ENCODE data around the gene PACSIN2.

PACSIN2 gene

GRCh38 chr22:42873356-42873755 lies 141.6 kb downstream of the PACSIN2 start:
- TF ChIP-seq CTCF (IDR thresholded peaks at IDR 0.05): no peak

DNA sequence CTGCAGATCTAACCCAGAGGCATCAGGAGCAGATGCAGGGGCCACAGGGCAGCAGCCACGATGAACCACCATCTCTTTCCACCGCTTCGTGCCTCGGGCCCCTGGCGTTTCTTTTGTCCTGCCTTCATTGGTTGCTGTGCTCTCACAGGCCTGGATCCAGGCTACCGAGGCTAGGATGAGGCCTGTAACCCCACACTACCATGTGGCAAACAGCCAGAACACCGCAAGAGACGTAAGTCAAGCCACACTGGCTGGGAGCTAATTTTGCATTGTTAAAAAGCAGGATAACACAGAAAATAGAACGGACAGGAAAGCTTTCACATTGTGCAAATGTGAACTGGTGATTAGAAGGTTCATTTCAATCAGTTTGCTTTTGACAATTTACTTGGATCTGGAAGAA lies 142.1 kb downstream of the PACSIN2 start:
- TF ChIP-seq CTCF (IDR thresholded peaks at IDR 0.05): no peak

DNA sequence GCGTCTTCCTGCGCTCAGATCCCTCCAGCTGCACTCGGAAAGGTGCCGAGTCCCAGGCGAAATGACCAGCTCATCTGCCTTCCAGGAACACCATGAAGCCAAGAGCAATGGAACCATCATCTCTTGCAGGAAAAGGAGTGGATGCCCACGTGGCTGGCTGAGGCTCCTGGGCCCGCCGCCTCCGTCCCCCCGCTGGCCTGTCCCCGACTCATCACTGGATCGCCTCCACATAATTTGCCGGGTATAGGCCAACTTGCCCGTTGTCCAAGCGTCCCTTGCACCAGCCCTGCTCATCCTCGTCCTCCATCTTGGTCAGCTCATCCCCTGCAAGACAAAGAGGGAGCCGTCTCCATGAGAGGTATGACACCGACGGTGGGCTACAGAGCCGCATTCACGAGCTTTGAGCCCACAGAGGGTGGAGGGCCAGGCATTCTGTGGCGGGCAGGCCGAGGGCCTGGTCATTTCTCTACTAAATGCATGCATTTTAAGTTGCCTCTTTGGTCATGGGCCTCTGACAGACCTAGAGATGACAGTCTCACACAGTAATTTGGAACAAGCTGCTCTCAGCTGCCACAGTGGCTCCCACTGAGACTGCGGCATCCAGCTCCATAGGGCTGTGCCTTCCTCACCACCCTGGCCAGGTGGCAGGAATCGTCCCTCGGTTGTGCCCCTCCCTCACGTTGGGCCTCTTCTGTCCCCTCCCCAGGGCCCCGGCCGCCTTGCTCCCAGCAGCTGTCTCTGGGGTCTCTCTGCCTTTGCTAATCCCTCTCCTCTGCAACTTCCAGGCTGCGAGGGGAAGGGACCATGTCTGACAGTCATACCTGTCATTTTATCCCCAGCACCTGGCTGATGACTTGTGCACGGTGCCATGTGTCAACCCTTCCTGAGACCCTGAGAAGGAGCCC lies 143.6 kb downstream of the PACSIN2 start:
- no peak for TF ChIP-seq CTCF (IDR thresholded peaks at IDR 0.05)

- TF ChIP-seq CTCF (IDR thresholded peaks at IDR 0.05): no peak
Measured at GRCh38 chr22:42869888-42870480, 145.0 kb downstream of the PACSIN2 start.

- TF ChIP-seq CTCF (IDR thresholded peaks at IDR 0.05): no peak
Measured at GRCh38 chr22:42869463-42869862, 145.5 kb downstream of the PACSIN2 start.

- no peak for TF ChIP-seq CTCF (IDR thresholded peaks at IDR 0.05)
Measured at GRCh38 chr22:42868751-42869251, 146.1 kb downstream of the PACSIN2 start.

GRCh38 chr22:42866100-42866499 lies 148.8 kb downstream of the PACSIN2 start:
- TF ChIP-seq CTCF (IDR thresholded peaks at IDR 0.05): no peak

All from LNCAP (cell line).